ENCODE measurements around the gene SHROOM3. TPM values are rescaled to one million over a fixed set of nuclear protein-coding genes. Genes with fewer than 3 reads are reported as not detected.

The SHROOM3 gene
- total and polyA plus RNA-seq, 4 donors = 14.4 to 75.1 (median 47.3) TPM

GRCh38 chr4:76562836-76563453 is 127.9 kb downstream of the SHROOM3 start:
- Histone ChIP-seq H3K4me3 (no peak overlapping the region), H3K27ac (ENCODE audit: low read depth in 1 of 2, low read length in 1 of 2) (peak overlapping the region in 1 of 2 donors; percentile 51), H3K9ac (ENCODE audit: insufficient read depth in 1 of 2, low read length in 2 of 2) (no peak overlapping the region), H3K9me3 (ENCODE audit: control insufficient read depth in 4 of 4, insufficient read depth in 3 of 4, low read length in 3 of 4) (no peaks in the 10 kb centered on the region), H3K36me3 (ENCODE audit: control insufficient read depth in 4 of 4, insufficient read depth in 4 of 4, low read length in 4 of 4) (no peaks in the 10 kb centered on the region), H3K4me1 (ENCODE audit: control insufficient read depth in 5 of 5, insufficient read depth in 5 of 5, low read length in 5 of 5) (peaks cover 0 to 2% (median 0%) of the 10 kb centered on the region in 5 donors), H3K27me3 (ENCODE audit: control insufficient read depth in 3 of 3, insufficient read depth in 3 of 3, low read length in 2 of 3) (no peaks in the 10 kb centered on the region)
- WGBS, 2 donors = 81 to 91% methylated on average over 4 of the region's 4 CpGs
- ATAC-seq (ENCODE audit: insufficient read depth, low FRiP score) (no peak), DNase-seq (no peak)
- no peak for TF ChIP-seq CTCF (IDR thresholded peaks at IDR 0.05; ENCODE audit: control extremely low read depth, extremely low read depth)

GRCh38 chr4:76563454-76564122 is 128.6 kb downstream of the SHROOM3 start:
- no peak for TF ChIP-seq CTCF (IDR thresholded peaks at IDR 0.05; ENCODE audit: control extremely low read depth, extremely low read depth)
- no peak overlapping the region for H3K4me3 ChIP-seq
- H3K4me1 ChIP-seq (ENCODE audit: control insufficient read depth in 5 of 5, insufficient read depth in 5 of 5, low read length in 5 of 5) = peaks cover 0 to 2% (median 0%) of the 10 kb centered on the region in 5 donors
- H3K27me3 ChIP-seq (ENCODE audit: control insufficient read depth in 3 of 3, insufficient read depth in 3 of 3, low read length in 2 of 3) = no peaks in the 10 kb centered on the region
- H3K36me3 ChIP-seq (ENCODE audit: control insufficient read depth in 4 of 4, insufficient read depth in 4 of 4, low read length in 4 of 4) = no peaks in the 10 kb centered on the region
- no peak overlapping the region for H3K9ac ChIP-seq (ENCODE audit: insufficient read depth in 1 of 2, low read length in 2 of 2)
- peak overlapping the region in 1 of 2 donors; percentile 7 for H3K27ac ChIP-seq (ENCODE audit: low read depth in 1 of 2, low read length in 1 of 2)
- 74 to 80% methylated on average over 7 of the region's 7 CpGs for WGBS, 2 donors
- DNase-seq = no peak
- no peaks in the 10 kb centered on the region for H3K9me3 ChIP-seq (ENCODE audit: control insufficient read depth in 4 of 4, insufficient read depth in 3 of 4, low read length in 3 of 4)
- no peak for ATAC-seq (ENCODE audit: insufficient read depth, low FRiP score)

GRCh38 chr4:76564123-76564915 is 129.3 kb downstream of the SHROOM3 start:
- H3K4me3 ChIP-seq = no peak overlapping the region
- peaks cover 0 to 2% (median 0%) of the 10 kb centered on the region in 5 donors for H3K4me1 ChIP-seq (ENCODE audit: control insufficient read depth in 5 of 5, insufficient read depth in 5 of 5, low read length in 5 of 5)
- H3K36me3 ChIP-seq (ENCODE audit: control insufficient read depth in 4 of 4, insufficient read depth in 4 of 4, low read length in 4 of 4) = no peaks in the 10 kb centered on the region
- TF ChIP-seq CTCF (IDR thresholded peaks at IDR 0.05; ENCODE audit: control extremely low read depth, extremely low read depth) = no peak
- H3K9ac ChIP-seq (ENCODE audit: insufficient read depth in 1 of 2, low read length in 2 of 2) = no peak overlapping the region
- no peak for ATAC-seq (ENCODE audit: insufficient read depth, low FRiP score)
- no peaks in the 10 kb centered on the region for H3K27me3 ChIP-seq (ENCODE audit: control insufficient read depth in 3 of 3, insufficient read depth in 3 of 3, low read length in 2 of 3)
- no peaks in the 10 kb centered on the region for H3K9me3 ChIP-seq (ENCODE audit: control insufficient read depth in 4 of 4, insufficient read depth in 3 of 4, low read length in 3 of 4)
- WGBS, 2 donors = 91 to 95% methylated on average over 4 of the region's 4 CpGs
- H3K27ac ChIP-seq (ENCODE audit: low read depth in 1 of 2, low read length in 1 of 2) = no peak overlapping the region
- DNase-seq = no peak
